Measurements from ENCODE around the gene AAR2.
A peak's percentile ranks its signal among the peaks of the same experiment; 100 is the strongest.

AAR2 gene

DNA sequence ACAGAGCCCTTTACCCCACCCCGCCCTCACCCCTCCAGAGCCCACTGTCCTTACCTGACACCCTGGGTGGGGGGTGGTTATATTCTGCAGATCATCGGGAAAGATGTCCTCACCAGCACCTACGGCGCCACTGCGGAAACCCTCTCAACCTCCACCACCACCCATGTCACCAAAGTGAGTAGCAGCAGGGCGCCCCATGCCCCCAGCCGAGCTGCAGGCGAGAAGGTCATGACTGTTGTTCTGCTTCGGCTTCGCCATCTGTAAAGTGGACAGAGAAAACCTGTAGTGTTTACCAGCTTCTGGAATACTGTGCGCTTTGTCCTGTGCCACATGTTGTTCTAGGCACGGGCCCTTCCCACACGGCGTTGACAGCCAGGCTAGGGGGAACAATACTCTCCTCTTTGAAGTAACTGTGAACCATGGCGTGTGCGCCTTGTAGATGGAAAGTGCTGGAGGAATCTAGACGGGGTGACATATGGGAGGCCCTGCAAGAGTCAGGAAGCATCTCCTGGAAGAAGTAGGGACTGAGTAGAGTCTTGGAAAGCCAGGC, 16.5 kb upstream of the AAR2 start:
- DNase-seq = no peak

DNA sequence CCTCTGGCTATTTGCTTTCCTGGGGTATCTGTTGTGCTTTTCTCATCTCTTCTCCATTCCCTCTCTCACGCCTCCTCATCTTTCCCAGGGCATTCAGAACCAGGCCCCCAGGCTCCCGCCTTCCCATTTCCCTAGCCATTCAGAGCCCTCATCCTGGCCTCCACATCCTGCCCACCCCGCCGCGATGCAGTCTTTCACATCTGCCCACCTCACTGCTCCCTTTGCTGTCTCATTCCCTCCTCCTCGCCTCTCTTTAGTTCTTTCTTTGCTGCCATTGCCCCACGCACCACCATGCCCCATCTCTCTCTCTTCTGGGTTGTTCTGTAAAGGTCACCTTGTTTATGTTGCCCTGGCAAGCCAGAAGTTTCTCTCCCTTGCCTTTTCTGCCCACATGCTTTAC, 10.6 kb upstream of the AAR2 start:
- DNase-seq = no peak

DNA sequence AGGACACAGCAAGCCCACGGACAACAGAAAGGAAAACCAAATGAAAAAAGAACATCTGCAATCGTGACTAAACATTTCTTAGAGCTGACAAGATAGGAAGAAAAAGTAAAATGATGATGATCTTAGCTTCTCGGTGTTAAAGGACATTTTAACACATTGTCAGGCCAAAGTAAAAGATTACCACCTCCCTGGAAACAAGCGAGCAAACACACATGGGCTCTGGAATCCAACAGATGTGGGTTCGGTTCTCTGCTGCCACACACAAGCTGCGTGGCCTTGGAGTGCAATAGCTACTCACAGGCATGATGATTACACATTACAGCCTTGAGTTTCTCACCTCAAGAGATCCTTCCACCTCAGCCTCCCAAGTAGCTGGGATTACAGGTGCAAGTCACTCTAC, 7.5 kb upstream of the AAR2 start:
- DNase-seq = no peak

DNA sequence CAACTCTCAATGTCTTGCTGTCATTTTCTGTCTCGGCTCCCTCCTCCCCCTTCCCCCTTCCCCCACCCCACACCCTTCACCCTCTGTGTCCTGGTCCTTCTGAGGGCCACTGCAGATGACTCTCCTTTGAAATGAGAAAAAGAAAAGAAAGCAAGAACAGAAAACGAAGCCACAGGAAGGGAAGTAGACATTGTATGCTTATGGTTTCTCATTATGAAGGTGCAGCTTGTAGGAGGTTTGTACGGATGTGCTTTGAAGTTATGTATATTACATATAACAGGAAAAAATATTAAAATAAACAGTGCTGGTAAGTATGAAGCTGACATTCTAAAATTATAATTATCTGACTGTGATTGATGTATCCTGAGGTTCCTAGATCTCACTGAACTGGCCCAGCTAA, 6.3 kb upstream of the AAR2 start:
- no peak for DNase-seq

DNA sequence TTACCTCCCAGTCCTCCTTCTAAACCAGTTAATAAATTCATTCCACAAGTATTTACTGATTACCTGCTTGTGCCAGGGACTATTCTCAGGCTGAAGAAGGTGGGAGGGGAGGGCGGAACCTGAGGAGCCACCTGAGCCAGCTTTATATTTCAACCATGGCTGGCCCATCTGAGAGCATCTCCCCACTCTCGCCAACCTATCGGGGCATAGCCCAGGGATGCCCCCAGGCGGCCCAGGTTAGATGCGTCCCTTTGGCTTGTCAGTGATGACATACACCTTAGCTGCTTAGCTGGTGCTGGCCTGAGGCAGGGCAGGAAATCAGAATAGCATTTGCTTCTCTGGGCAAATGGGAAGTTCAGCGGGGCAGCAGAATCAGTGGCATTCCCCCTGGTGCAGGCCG, 4.9 kb upstream of the AAR2 start:
- no peak for DNase-seq

DNA sequence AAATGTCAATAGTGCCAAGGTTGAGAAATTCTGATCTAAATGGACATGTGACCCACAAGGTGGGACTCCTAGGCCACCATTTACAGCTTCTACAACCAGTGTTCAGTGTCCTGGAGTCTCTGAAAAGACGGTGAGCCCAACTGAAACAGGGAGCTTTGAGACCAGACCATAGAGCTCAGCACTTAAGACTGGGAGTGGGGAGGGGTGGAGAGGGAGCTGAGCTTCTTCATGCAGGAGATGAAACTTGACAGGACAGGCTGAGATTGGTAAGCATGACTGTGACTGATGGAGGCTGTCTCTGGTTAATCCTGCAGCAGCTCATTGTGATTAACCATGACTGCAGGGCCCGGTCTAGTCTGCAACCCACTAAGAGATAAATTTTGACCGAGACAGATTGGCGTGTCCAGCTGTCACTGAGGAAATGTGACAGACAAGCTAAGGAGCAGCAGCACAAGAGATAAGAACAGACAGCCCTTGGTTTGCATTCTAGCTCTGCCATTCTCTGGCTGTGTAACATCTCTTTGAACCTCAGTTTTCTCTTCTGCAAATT, 1.4 kb upstream of the AAR2 start:
- no peak for DNase-seq

DNA sequence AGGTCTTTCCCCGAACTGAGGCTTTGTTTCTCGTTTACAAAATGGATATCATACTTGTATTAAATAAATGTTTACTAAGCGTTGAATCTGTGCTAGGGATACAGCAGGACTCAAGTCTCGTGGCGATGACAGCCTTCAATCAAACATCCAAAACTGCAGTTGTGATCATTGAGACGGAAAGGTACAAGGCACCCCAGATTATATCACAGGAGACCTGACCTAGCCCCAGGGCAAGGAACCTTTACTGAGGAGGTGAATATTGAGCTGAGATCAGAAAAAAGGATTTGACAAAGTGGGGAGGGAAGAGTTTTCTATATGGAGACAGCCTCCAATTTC, 476 bp downstream of the AAR2 start:
- DNase-seq = no peak

DNA sequence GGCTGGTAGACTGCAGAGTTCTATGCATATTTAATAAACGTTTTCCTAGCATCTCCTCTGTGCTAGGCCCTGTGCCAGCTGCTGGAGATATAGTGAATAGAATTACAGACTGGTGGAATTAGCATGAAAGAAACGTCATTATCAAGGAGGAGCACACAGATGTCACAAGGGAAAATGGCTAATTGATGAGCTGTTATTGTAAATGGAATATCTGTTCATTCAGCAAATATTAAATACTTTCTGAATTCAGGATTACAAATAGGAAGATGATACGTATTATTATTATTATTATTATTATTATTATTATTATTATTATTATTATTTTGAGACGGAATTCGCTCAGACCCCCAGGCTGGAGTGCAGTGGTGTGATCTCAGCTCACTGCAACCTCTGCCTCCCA, 1.2 kb downstream of the AAR2 start:
- DNase-seq = no peak

DNA sequence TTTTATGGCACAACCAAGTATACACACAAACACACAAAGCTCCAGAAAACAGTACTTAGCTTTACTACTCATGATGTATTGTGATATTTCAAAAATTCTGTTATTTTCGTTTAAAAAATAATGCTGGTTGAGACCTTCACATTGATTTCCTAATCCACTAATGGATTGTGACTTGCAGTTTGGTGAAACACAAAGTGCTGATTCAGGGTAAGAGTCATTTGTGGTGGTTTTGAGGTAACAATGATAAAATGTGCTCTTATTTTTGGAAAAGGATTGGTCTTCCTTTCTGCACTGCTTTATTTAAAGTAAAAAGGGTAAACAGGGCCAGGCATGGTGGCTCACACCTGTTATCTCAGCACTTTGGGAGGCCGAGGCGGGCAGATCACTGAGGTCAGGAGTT, 1.9 kb downstream of the AAR2 start:
- no peak for DNase-seq

DNA sequence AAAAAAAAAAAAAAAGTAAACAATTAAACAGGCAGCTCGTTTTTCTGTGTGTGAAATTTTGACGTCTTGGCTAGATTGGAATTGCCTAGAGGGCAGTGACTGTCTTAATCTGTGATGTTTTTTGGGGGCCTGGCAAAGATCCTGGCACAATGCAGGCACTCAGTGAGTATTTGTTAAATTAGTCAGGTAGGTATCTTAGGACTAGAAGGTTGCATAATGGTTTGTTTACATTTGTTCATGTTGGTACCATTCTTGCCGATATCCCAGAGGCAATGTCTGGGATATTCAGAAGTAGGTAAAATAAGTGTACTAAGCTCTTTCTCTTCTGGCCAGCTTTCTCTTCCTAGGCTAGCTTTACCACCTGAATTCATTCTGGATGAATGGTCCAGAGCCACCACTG, 2.5 kb downstream of the AAR2 start:
- no peak for DNase-seq

DNA sequence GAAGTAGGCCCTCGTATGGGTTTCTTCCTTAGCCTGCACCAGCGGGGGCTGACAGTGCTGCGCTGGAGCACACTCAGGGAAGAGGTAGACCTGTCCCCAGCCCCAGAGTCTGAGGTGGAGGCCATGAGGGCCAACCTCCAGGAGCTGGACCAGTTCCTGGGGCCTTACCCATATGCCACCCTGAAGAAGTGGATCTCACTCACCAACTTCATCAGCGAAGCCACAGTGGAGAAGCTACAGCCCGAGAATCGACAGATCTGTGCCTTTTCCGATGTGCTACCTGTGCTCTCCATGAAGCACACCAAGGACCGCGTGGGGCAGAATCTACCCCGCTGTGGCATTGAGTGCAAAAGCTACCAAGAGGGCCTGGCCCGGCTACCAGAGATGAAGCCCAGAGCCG, 3.8 kb downstream of the AAR2 start:
- DNase-seq = no peak

DNA sequence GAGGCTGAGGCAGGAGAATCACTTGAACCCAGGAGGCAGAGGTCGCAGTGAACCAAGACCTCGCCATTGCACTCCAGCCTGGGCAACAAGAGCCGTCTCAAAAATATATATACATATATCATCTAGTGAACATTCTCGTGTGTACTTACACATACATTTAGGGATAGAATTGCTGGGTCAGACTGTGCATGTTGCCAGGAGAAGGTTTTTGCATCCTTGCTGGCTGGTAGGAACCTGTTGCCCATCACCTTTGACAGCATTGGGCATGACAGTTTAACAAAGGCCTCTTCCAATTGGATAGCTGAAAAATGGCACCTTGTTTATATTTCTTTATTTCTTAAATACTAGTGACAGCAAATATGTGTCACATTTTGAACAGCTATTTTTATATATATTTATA, 5.4 kb downstream of the AAR2 start:
- DNase-seq = no peak

DNA sequence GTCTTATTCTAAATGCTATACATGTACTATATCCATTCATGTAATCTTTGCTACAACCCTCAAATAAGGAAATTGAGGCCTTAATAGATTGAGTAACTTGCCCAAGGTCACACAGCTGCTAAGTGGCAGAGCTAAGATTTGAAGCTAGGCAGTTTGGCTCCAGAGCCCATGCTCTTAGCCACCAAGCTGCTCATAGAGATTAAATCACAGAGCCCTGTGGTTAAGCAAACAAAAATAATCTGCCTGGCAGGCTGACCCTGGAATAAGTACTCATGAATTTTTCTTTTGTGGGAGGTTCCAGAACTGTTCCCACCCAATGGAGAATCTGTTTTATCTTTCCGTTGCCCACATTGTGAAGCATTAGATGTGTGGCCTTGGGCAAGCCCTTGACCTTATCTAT, 7.4 kb downstream of the AAR2 start:
- DNase-seq = no peak

DNA sequence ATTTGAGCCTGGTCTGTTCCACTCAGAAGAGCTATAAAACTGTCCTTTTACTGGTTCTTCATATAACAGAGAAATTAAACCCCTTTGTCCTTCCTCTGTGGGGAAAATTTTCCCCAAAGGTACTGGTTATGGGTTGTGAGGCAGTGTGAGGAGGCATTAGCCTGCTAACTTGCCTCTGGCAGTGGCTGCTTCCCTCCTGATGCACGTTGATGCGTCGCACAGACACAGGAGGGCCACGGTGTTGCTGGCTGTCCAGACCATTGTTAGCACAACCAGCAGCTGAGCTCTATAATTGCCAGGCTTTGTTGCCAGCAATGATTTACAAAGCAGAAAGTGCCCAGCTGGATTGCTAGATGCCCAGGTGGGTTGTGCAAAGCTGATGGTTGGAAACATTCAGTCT, 10.1 kb downstream of the AAR2 start:
- peak; percentile 58 for DNase-seq

DNA sequence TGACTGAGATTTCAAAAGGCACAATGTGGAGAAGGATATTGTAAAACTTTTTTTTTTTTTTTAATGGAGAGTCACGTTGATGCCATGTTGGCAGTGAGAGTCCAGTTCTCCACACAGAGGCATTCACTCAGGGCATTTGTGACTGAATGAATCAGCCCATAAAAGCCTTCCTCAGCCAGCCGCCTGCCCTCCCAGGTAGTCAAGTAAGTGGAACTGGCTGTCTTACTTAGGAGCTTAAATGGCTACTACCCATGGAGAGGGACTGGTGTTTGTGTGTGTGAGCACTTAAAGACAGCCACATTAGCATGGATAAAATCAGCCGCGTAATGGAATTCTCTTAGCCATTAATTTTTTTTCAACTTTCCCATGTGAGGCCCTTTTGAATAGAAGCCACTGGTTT, 12.6 kb downstream of the AAR2 start:
- no peak for DNase-seq

DNA sequence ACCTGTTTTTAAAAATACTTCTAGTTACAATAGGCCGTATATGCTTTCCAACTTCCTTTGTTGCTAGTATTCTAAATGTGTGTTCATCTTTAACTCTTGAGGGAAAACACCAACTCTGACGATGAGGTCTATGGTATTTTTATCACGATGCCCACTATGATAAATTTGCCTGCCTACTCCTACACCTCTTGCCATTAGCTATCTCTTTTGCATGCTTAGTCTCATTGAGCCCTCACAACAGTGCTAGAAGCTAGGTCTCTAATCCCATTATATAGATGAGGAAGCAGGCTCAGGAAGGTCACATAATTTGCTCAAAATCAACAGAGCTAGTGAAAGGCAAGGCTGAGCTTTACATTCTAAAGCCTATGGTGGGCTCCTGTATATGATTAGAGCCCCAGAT, 13.2 kb downstream of the AAR2 start:
- no peak for DNase-seq

DNA sequence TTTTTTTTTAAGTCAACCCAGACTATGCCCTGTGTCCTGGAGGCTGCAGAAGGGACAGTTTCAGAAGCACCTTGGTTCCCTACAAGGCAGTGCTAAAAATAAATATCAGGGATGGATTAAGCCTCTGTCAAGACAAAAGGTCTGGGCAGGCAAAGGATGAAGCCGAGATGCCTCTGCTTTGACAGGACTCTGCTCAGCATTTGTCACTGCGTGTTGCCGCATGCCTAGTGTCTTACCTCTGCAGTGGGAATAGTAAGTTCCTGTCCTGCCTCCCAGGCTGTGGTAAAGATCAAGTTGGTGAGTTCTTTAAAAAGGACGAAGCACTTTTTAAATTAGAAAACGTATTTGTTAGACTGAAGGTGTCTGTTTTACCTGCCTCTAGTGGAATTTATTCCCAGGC, 15.1 kb downstream of the AAR2 start:
- no peak for DNase-seq

DNA sequence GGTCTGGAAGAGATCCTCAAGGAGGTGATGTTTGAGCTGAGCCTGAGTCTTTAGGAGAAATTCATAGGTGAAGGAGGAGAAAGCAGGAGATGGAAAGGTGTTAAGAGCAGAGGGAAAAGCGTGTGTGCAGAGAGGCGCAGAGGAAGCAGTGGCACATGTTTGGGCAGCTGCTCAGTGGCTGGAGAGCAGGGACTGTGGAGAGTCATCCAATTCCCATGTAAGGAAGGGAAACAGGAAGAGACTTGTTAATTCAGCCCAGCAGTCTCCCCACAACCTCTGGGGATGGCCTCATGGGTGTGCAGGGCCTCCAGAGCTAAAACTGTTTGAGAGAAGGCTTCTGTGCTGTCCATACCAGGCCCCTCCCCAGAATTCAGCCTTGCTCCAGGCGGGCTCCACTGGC, 16.2 kb downstream of the AAR2 start:
- DNase-seq = no peak

DNA sequence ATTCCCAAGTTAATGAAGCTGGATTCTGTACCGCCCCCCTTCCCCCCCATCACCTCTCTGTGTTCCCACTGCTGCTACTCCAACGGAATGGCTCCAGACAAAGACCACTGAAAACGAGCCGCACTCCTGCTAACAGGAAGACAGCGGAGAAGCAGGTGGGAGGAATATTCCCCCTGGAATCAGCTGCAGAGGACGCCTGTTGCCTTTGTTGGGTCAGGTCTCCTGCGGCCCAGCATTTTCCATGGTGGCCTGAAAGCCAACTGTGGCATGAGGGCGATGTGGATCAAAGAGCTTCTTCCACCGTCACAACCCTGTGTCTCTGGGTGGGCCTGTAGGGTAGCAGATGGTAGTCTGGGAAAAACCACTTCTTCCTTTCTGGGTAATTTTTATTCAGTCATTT, 16.8 kb downstream of the AAR2 start:
- DNase-seq = no peak

DNA sequence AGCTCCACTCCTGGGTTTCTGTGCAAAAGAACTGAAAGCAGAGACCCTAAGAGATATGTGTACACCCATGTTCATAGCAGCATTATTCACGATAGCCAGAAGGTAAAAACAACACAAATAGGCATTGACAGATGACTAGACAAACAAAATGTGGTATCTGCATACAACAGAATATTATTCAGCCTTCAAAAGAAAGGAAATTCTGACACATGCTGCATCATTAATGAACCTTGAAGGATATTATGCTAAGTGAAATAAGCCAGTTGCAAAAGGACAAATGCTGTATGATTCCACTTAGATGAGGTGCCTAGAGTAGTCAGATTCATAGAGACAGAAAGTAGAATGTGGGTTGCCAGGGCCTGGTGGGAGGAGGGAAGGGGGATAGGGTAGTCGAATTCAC, 17.8 kb downstream of the AAR2 start:
- no peak for DNase-seq

DNA sequence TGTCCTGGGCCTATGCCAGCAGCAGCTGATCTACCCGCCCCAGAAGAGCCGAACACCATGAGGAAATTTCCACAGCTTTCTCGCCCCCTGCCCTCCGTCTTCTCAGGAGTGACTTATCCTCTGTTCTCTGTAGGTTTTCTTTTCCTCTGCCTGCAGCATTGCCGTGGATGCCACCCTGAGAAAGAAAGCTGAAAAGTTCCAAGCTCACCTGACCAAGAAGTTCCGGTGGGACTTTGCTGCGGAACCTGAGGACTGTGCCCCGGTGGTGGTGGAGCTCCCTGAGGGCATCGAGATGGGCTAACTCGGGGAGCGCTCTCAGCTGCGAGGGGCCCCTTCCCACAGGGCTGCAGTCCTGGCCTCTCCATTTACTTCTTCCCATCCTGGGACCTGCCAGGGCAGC, 19.2 kb downstream of the AAR2 start:
- DNase-seq = no peak

DNA sequence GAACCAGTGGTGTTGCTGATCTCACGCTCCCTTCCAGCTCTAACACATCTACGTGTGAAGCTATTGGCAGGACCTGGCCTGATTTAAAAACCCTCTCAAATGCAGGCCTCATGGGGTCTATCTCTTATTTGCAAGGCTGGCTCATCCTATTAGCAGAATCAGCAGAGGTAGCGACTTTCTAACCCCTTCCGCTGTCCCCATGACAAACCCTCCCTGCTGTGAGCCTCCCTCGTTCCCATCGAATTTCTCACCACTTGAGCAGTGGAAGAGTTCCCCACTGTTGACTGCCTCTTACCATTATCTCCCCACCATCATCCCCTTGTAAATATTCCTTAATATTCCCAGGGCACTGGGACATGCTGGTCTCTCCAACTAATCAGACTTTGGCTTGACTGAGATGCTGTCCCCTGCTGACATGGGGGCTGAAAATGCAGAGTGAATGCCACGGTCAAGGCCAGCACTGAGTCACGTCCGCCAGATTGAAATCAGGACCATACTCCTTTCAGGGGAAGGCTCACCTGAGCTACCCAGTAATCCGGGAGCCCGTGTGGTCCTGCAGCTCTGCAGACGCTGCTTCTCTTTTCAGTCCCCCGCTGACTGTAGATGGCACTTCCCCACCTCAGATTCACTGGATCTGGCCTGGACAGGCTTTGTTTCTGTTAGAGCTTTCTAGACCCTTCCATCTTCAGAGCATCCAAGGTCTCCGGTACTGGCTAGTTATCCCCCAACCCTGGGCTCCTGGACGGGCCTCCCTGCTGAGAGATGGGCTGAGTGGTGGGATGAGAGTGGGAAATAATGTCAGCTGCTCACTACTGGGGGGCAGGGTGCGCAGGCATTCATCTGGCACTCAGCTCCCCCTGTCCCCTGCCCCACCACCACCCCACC, 23.1 kb downstream of the AAR2 start:
- no peak for DNase-seq

DNA sequence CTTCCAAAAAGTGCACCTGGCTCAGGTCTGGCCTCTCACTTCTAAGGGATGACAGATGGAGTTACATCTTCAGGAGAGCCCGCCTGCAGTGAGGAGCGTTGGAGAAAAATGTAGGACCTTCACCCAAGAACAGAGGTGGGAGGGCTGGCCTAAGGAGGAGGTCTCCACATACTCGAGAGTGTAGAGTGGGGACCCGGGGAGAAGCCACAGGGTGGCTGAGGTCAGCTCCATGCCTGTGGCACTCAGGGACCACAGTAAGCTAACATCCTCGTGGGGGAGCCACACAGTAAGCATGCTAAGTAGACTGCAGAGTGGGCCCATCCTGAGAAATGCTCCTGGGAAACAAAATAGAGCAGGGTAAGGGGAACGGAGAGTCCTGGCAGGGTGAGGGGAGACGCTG, 24.0 kb downstream of the AAR2 start:
- no peak for DNase-seq

DNA sequence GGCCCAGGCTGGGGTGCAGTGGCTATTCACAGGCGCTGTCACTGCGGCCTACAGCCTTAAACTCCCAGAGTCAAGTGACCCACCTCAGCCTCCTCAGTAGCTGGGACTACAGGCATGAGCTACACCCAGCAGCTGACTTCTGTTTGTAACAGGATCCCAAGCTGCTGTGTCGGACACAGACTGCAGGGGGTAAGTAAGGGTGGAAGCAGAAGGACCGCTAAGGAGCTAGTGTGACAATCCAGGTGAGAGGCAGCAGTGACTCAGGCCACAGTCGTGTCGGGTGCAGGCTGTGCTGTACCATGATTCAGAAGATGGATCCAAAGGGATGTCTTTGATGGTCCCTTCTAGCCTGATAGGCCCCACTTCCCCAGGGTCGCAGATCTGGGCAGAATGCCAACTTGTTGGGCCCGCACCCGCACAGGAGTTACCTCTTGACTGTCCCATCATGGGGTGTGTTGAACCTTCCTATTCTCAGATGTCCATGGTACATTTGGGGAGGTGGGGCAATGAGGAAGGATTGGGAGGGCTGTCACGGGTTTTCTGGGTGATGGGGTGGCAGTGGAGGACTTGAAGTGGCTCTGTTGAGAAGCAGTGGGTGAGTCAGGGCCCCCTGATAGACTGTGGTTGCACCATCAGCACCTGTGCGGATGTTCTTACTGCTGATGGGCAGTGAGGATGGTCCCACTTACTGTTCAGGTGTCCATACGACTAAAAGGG, 25.3 kb downstream of the AAR2 start:
- no peak for DNase-seq
